BLaER1 (cell line): ENCODE results near the gene PLCB2.

Source experiments
- H3K27ac ChIP-seq: shearing (Covaris generic); formaldehyde crosslinking; 2 replicates; pipeline ENCODE4 v1.8.1; 2022
- H3K27me3 ChIP-seq: shearing (Covaris generic); formaldehyde crosslinking; 2 replicates; pipeline ENCODE4 v1.8.1; 2022
- H3K36me3 ChIP-seq: shearing (Covaris generic); formaldehyde crosslinking; 2 replicates; pipeline ENCODE4 v1.8.1; 2022
- H3K4me1 ChIP-seq: shearing (Covaris generic); formaldehyde crosslinking; 2 replicates; pipeline ENCODE4 v1.8.1; 2022
- H3K4me2 ChIP-seq: shearing (Covaris generic); formaldehyde crosslinking; 2 replicates; pipeline ENCODE4 v1.8.1; 2022
- H3K4me3 ChIP-seq: shearing (Covaris generic); formaldehyde crosslinking; 2 replicates; pipeline ENCODE4 v1.8.1; 2022
- H3K9ac ChIP-seq: shearing (Covaris generic); formaldehyde crosslinking; 2 replicates; pipeline ENCODE4 v1.8.1; 2022
- H3K9me3 ChIP-seq: shearing (Covaris generic); formaldehyde crosslinking; 2 replicates; pipeline ENCODE4 v1.8.1; 2022
- H4K20me1 ChIP-seq: shearing (Covaris generic); formaldehyde crosslinking; 2 replicates; pipeline ENCODE4 v1.8.1; 2022
- Cebpa-rat ChIP-seq: shearing (Covaris generic); IDR thresholded peaks from 2 replicates; pipeline ENCODE4 v1.8.1; 2022

The PLCB2 gene

GRCh38 chr15:40296561-40297230, 11.0 kb downstream of the PLCB2 start:
- Histone ChIP-seq H3K9ac (no peak overlapping the region), H3K4me1 (peaks cover 39% of the 10 kb centered on the region), H3K4me2 (no peak overlapping the region)

GRCh38 chr15:40295877-40296560, 11.7 kb downstream of the PLCB2 start:
- Histone ChIP-seq H3K9me3 (peaks cover 20% of the 10 kb centered on the region), H3K4me1 (peaks cover 33% of the 10 kb centered on the region), H3K27ac (no peak overlapping the region), H3K9ac (no peak overlapping the region), H3K36me3 (peaks cover 50% of the 10 kb centered on the region), H3K27me3 (no peaks in the 10 kb centered on the region), H3K4me2 (no peak overlapping the region), H3K4me3 (no peak overlapping the region), H4K20me1 (no peaks in the 10 kb centered on the region)
- TF ChIP-seq Cebpa-rat, result no peak

More at GRCh38 chr15:40296561-40297230, 11.0 kb downstream of the PLCB2 start:
- no peak for TF ChIP-seq Cebpa-rat
- H4K20me1 ChIP-seq, result no peaks in the 10 kb centered on the region
- peaks cover 56% of the 10 kb centered on the region for H3K36me3 ChIP-seq
- H3K27me3 ChIP-seq, result no peaks in the 10 kb centered on the region
- no peak overlapping the region for H3K4me3 ChIP-seq
- H3K27ac ChIP-seq, result no peak overlapping the region
- peaks cover 23% of the 10 kb centered on the region for H3K9me3 ChIP-seq

- Histone ChIP-seq H3K4me3 (no peak overlapping the region), H4K20me1 (no peaks in the 10 kb centered on the region), H3K27me3 (no peaks in the 10 kb centered on the region), H3K9ac (no peak overlapping the region), H3K9me3 (peaks cover 12% of the 10 kb centered on the region), H3K4me1 (peaks cover 32% of the 10 kb centered on the region), H3K4me2 (no peak overlapping the region), H3K27ac (no peak overlapping the region), H3K36me3 (peaks cover 43% of the 10 kb centered on the region)
- no peak for TF ChIP-seq Cebpa-rat
Observed at GRCh38 chr15:40295297-40295696, 12.4 kb downstream of the PLCB2 start.

GRCh38 chr15:40293905-40294895, 13.5 kb downstream of the PLCB2 start:
- peaks cover 40% of the 10 kb centered on the region for H3K4me1 ChIP-seq
- no peak overlapping the region for H3K9ac ChIP-seq
- no peaks in the 10 kb centered on the region for H4K20me1 ChIP-seq
- H3K4me2 ChIP-seq, result peak overlapping the region; percentile 57
- peaks cover 2% of the 10 kb centered on the region for H3K9me3 ChIP-seq
- H3K4me3 ChIP-seq, result no peak overlapping the region
- TF ChIP-seq Cebpa-rat, result no peak
- H3K27ac ChIP-seq, result no peak overlapping the region
- H3K36me3 ChIP-seq, result peaks cover 34% of the 10 kb centered on the region
- H3K27me3 ChIP-seq, result no peaks in the 10 kb centered on the region

GRCh38 chr15:40293006-40293405, 14.7 kb downstream of the PLCB2 start:
- H3K4me3 ChIP-seq, result no peak overlapping the region
- peaks cover 32% of the 10 kb centered on the region; the same call in 1 of the 2 replicates for H3K36me3 ChIP-seq
- H3K9ac ChIP-seq, result no peak overlapping the region
- no peaks in the 10 kb centered on the region for H4K20me1 ChIP-seq
- TF ChIP-seq Cebpa-rat, result no peak
- H3K27me3 ChIP-seq, result no peaks in the 10 kb centered on the region
- H3K27ac ChIP-seq, result no peak overlapping the region
- peaks cover 40% of the 10 kb centered on the region for H3K4me1 ChIP-seq
- no peak overlapping the region for H3K4me2 ChIP-seq
- H3K9me3 ChIP-seq, result no peaks in the 10 kb centered on the region

- Histone ChIP-seq H3K36me3 (peaks cover 30% of the 10 kb centered on the region; the same call in 1 of the 2 replicates), H3K4me2 (no peak overlapping the region), H3K9me3 (no peaks in the 10 kb centered on the region), H3K4me1 (peaks cover 40% of the 10 kb centered on the region), H3K9ac (no peak overlapping the region), H3K27me3 (no peaks in the 10 kb centered on the region), H3K27ac (no peak overlapping the region), H3K4me3 (no peak overlapping the region), H4K20me1 (no peaks in the 10 kb centered on the region)
- no peak for TF ChIP-seq Cebpa-rat
Observed at GRCh38 chr15:40292246-40292645, 15.5 kb downstream of the PLCB2 start.

GRCh38 chr15:40290918-40291574, 16.7 kb downstream of the PLCB2 start:
- H3K9ac ChIP-seq, result no peak overlapping the region
- H3K9me3 ChIP-seq, result no peaks in the 10 kb centered on the region
- no peak overlapping the region for H3K27ac ChIP-seq
- no peak overlapping the region for H3K4me3 ChIP-seq
- H4K20me1 ChIP-seq, result peaks cover 9% of the 10 kb centered on the region; the same call in 1 of the 2 replicates
- no peak overlapping the region for H3K4me2 ChIP-seq
- H3K27me3 ChIP-seq, result no peaks in the 10 kb centered on the region
- H3K4me1 ChIP-seq, result peaks cover 37% of the 10 kb centered on the region
- no peak for TF ChIP-seq Cebpa-rat
- H3K36me3 ChIP-seq, result peaks cover 30% of the 10 kb centered on the region; the same call in 1 of the 2 replicates

- TF ChIP-seq Cebpa-rat, result no peak
- Histone ChIP-seq H3K4me2 (no peak overlapping the region), H3K36me3 (peaks cover 26% of the 10 kb centered on the region; the same call in 1 of the 2 replicates), H3K4me1 (peaks cover 32% of the 10 kb centered on the region), H4K20me1 (peaks cover 9% of the 10 kb centered on the region; the same call in 1 of the 2 replicates), H3K27me3 (peaks cover 2% of the 10 kb centered on the region; the same call in 1 of the 2 replicates), H3K27ac (no peak overlapping the region), H3K9ac (no peak overlapping the region), H3K9me3 (no peaks in the 10 kb centered on the region), H3K4me3 (no peak overlapping the region)
Observed at GRCh38 chr15:40290545-40290917, 17.2 kb downstream of the PLCB2 start.
